ENCODE results near the gene STK24. TPM values are rescaled to one million over a fixed set of nuclear protein-coding genes. Genes with fewer than 3 reads are reported as not detected.
A peak's percentile ranks its signal among the peaks of the same experiment; 100 is the strongest.

Gene STK24
- total RNA-seq, 1 donor: 56.6 TPM

DNA sequence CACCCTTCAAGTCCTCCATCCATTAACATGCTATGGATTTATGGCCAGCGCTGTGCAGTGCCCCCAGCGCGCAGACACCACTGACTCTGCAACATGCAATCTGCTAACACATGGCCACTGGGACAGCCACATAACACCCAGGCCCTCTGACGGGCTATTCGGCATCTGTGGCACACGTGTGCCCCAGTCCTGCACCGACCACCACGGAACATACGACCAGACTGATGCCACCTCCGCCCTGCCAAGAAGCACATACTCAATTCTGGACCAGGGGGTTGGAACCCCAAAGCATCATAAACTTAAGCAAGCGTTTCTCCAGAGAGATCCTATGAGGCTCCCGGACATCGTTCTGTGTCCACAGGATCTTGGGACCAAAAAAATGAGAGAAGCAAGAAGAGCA, 9.8 kb downstream of the STK24 start:
- no peak for TF ChIP-seq CTCF (IDR thresholded peaks at IDR 0.05; ENCODE audit: insufficient read depth, low read depth, low read length)
- no peak overlapping the region for H3K4me3 ChIP-seq (ENCODE audit: low read depth, low read length)
- no peak for DNase-seq (ENCODE audit: low read depth)

DNA sequence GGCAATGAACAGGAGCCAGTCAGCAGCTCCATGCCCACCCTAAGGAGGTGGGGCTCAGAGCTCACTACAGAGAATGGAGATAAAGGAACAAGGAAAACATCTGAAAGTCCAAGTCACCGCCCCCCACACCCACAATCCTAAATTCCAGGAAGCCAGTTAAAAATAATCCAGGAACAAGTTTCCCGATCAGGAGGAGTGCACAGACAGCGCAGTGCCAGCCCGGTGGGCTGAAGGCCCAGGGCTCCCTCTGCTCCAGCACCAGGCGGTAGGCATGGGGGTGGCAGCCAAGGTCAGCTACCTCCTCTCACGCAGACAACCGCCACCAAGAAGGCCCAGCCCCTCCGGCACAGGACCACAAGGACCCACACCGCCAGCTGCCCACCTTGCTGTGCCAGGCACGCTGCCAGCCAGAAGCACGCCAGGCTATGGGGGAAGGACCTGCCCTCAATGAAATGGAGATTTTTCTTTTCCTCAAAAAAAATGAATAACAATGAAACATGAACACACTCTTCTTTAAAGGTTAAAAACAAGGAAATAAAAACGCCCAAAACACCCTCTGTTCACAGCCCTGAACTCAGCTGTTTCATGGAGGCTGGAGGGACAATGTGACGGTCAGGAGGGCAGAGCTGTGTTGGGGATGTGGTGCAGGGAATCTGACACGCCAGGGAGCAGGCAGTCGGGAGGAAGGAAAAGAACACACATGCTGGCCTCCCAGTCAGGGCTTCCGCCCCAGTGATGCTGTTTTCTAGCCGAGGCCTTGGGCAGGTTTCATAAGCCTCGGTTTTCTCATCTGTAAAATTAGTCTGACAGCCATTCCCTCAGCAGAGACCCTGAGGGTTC, 11.0 kb downstream of the STK24 start:
- DNase-seq (ENCODE audit: low read depth): peak; percentile 38
- no peak overlapping the region for H3K4me3 ChIP-seq (ENCODE audit: low read depth, low read length)
- no peak for TF ChIP-seq CTCF (IDR thresholded peaks at IDR 0.05; ENCODE audit: insufficient read depth, low read depth, low read length)

- DNase-seq (ENCODE audit: low read depth): no peak
- TF ChIP-seq CTCF (IDR thresholded peaks at IDR 0.05; ENCODE audit: insufficient read depth, low read depth, low read length): no peak
These were observed 12.7 kb downstream of the STK24 start for GRCh38 chr13:98564204-98564603.

DNA sequence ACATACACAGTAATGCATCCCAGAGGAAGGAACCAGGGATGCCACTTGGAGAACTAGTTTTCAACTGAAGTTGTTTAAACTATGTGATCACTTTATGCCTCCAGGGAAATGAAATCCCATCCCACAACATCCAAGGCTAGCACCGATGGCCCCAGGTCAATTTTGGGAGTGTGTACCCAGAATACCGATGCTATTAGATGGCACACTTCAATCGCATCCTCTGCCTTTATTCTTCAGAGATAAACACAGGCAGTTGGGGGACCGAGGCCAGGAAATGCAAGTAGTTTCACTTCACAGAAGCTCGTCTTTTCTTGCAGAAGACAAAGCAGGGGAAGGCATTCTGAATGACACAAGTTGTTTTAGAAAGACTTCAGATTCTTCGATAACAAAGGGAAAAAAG, 13.8 kb downstream of the STK24 start:
- no peak for TF ChIP-seq CTCF (IDR thresholded peaks at IDR 0.05; ENCODE audit: insufficient read depth, low read depth, low read length)
- peak; percentile 55 for DNase-seq (ENCODE audit: low read depth)
- peak overlapping the region; percentile 22 for H3K4me3 ChIP-seq (ENCODE audit: low read depth, low read length)

More at GRCh38 chr13:98564204-98564603, 12.7 kb downstream of the STK24 start:
- H3K4me3 ChIP-seq (ENCODE audit: low read depth, low read length): no peak overlapping the region

GRCh38 chr13:98559169-98559568, 17.7 kb downstream of the STK24 start:
- H3K4me3 ChIP-seq (ENCODE audit: low read depth, low read length): no peak overlapping the region

GRCh38 chr13:98557937-98558792, 18.7 kb downstream of the STK24 start:
- peak; percentile 76 for DNase-seq (ENCODE audit: low read depth)
- TF ChIP-seq CTCF (IDR thresholded peaks at IDR 0.05; ENCODE audit: insufficient read depth, low read depth, low read length): no peak

More at GRCh38 chr13:98559169-98559568, 17.7 kb downstream of the STK24 start:
- TF ChIP-seq CTCF (IDR thresholded peaks at IDR 0.05; ENCODE audit: insufficient read depth, low read depth, low read length): no peak
- no peak for DNase-seq (ENCODE audit: low read depth)

More at GRCh38 chr13:98557937-98558792, 18.7 kb downstream of the STK24 start:
- no peak overlapping the region for H3K4me3 ChIP-seq (ENCODE audit: low read depth, low read length)

Data from fibroblast of villous mesenchyme (primary cell).